Endometrial microvascular endothelial cells (primary cell): ENCODE results near the gene PLXNB2. TPM values are rescaled to one million over a fixed set of nuclear protein-coding genes. Genes with fewer than 3 reads are reported as not detected.
"Not testable (repeated sequence)": the region's sequence is repeated elsewhere in the genome, so short reads cannot be mapped to it uniquely, and the experiment has no call there.

ENCODE experiments used
- in situ Hi-C: cut with HindIII; loops from 2 replicates; pipeline ENCODE4 v1.10.0; 2017; ENCODE audit warnings: low sequenced_read_pairs, low pct_unique_long_range_greater_than_20kb; ENCODE audit errors: inconsistent ontology term
- total RNA-seq: library from RNA; depleted of rRNA; stranded (reverse); fragments of >200 nt; gene quantifications from one replicate; pipeline ENCODE4 v1.2.3, GENCODE V29; 2015; ENCODE audit errors: inconsistent ontology term

Gene PLXNB2
- total RNA-seq = 37.7 TPM

GRCh38 chr22:50306753-50307749 is at the start of gene PLXNB2:
TSS of gene PLXNB2 (minus strand) at chr22:50307646. CDS start at chr22:50290584, 17,062 bp downstream.
- in situ Hi-C loops = no loop called here

- in situ Hi-C loops = no loop called here
These were observed 49.8 kb upstream of the PLXNB2 start for GRCh38 chr22:50357222-50357621.

GRCh38 chr22:50356186-50356585 is 48.7 kb upstream of the PLXNB2 start:
- in situ Hi-C loops = no loop called here

- in situ Hi-C loops = no loop called here
These were observed 40.6 kb upstream of the PLXNB2 start for GRCh38 chr22:50348058-50348457.

- in situ Hi-C loops = no loop called here
These were observed 39.7 kb upstream of the PLXNB2 start for GRCh38 chr22:50347157-50347556.

GRCh38 chr22:50346470-50346869 is 39.0 kb upstream of the PLXNB2 start:
- in situ Hi-C loops = no loop called here

- in situ Hi-C loops = no loop called here
These were observed 36.1 kb upstream of the PLXNB2 start for GRCh38 chr22:50343541-50343935.

- in situ Hi-C loops = no loop called here
These were observed 35.5 kb upstream of the PLXNB2 start, which contains the start of gene PPP6R2 for GRCh38 chr22:50342651-50343540. TSS of gene PPP6R2 (plus strand) at chr22:50343327. CDS start at chr22:50393909, 50,582 bp downstream.

- in situ Hi-C loops = no loop called here
These were observed 34.7 kb upstream of the PLXNB2 start for GRCh38 chr22:50341977-50342650.

- in situ Hi-C loops = no loop called here
These were observed 32.8 kb upstream of the PLXNB2 start for GRCh38 chr22:50339945-50340879.

GRCh38 chr22:50338860-50339462 is 31.5 kb upstream of the PLXNB2 start:
- in situ Hi-C loops = no loop called here

- in situ Hi-C loops = no loop called here
These were observed 30.7 kb upstream of the PLXNB2 start for GRCh38 chr22:50338042-50338573.

- in situ Hi-C loops = no loop called here
These were observed 30.0 kb upstream of the PLXNB2 start for GRCh38 chr22:50337262-50338041.

GRCh38 chr22:50334433-50334832 is 27.0 kb upstream of the PLXNB2 start:
- in situ Hi-C loops = not testable (repeated sequence)

- in situ Hi-C loops = no loop called here
These were observed 21.8 kb upstream of the PLXNB2 start for GRCh38 chr22:50329236-50329635.

- in situ Hi-C loops = no loop called here
These were observed 20.2 kb upstream of the PLXNB2 start for GRCh38 chr22:50327711-50328019.
